Subcutaneous adipose tissue (tissue), 4 donors: ENCODE results near the gene SENP3. TPM values are rescaled to one million over a fixed set of nuclear protein-coding genes. Genes with fewer than 3 reads are reported as not detected.

Source experiments
- total RNA-seq, 4 donors: library from RNA; depleted of rRNA; stranded (reverse); fragments of >200 nt; gene quantifications; one replicate each; pipeline ENCODE4 v1.1.0, GENCODE V29; 2016
- TF ChIP-seq, protein P1 (sequence below): fragments of 450-650 bp; IDR thresholded peaks from one replicate; pipeline ENCODE4 v1.5.1; 2016; ENCODE audit warnings: low read depth, mild to moderate bottlenecking, control low read depth, antibody characterized with exemption, moderate library complexity

SENP3 gene
- total RNA-seq, 4 donors from 2014 or later: 41.6 to 64.7 (median 56.8) TPM

DNA sequence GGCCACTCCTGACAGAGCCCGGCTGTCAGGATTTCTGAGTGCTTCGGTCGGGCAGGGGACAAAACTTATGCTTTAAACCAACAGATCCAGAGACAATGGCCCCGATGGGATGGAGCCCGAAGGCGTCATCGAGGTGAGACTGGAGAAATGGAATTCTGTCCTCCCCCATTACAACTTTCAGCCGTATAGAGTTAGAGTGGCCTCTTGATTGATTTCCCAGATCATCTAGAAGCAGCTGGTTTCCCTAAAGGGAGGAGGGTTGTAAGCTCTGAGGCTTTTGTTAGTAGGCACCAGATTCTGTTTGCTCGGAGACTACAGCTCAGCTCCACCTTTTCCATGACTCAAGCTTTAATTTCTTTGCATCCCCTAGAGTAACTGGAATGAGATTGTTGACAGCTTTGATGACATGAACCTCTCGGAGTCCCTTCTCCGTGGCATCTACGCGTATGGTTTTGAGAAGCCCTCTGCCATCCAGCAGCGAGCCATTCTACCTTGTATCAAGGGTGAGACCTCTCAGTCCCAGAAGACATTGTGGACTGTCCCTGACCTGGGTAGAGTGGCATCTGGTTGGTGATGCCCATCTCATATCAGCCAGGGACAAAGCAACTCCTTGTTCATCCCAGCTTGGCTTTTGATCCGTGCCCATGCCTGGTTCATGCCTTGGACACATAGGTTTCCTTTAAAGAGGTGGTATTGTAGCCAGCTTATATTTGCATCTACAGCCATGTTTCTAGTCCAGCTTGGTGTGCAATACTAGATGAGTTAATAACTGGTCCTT, 12.6 kb downstream of the SENP3 start:
- TF ChIP-seq, protein P1, sequence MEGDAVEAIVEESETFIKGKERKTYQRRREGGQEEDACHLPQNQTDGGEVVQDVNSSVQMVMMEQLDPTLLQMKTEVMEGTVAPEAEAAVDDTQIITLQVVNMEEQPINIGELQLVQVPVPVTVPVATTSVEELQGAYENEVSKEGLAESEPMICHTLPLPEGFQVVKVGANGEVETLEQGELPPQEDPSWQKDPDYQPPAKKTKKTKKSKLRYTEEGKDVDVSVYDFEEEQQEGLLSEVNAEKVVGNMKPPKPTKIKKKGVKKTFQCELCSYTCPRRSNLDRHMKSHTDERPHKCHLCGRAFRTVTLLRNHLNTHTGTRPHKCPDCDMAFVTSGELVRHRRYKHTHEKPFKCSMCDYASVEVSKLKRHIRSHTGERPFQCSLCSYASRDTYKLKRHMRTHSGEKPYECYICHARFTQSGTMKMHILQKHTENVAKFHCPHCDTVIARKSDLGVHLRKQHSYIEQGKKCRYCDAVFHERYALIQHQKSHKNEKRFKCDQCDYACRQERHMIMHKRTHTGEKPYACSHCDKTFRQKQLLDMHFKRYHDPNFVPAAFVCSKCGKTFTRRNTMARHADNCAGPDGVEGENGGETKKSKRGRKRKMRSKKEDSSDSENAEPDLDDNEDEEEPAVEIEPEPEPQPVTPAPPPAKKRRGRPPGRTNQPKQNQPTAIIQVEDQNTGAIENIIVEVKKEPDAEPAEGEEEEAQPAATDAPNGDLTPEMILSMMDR: no peak

DNA sequence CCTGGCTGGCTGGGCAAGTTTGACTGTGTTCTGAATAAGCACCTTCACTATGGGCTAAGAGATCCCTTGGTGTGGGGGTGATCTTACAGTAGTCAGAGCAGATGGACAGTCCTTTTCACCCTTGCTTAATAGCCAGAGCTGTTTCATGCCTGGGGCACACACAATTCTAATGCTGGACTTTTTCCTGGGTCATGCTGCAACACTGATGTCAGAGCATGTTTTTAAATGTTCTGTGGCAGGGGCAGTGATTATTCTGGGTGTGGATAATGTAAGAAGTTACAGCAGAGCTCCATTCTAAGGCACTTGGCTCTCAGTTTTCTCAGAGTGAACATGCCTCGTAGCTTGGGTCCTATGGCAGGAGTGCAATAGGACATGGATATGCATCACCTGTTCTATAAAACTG, 13.8 kb downstream of the SENP3 start:
- TF ChIP-seq, protein P1: no peak

DNA sequence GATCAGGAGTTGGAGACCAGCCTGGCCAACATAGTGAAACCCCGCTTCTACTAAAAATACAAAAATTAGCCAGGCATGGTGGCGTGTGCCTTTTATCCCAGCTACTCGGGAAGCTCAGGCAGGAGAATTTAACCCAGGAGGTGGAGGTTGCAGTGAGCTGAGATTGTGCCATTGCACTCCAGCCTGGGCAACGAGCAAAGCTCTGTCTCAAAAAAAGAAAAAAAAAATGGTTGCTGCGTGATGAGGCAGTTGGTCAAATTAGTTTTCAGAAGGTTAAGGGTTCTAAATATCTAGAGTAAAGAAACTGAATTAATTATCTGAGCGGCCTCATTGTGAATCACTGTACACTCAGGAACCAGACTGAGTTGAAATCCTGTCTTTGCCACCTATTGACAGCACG, 14.2 kb downstream of the SENP3 start:
- TF ChIP-seq, protein P1: no peak

DNA sequence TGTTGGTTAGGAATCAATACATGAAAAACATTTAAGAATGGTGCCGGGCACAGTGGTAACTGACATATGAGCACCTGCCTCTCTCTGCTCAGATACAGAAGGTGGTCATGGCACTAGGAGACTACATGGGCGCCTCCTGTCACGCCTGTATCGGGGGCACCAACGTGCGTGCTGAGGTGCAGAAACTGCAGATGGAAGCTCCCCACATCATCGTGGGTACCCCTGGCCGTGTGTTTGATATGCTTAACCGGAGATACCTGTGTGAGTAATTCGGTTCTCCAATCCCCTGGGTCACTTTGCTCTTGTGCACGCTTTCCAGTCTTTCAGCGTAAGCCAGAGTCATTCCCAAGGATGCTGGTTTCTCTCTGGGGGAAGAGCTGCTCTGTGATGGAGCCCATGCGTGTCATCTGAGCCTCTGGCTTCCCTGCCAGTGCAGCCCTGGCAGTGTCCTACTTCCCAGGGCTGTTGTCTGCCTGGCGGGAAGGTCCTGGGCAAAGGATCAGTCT, 14.8 kb downstream of the SENP3 start:
- TF ChIP-seq, protein P1: no peak

DNA sequence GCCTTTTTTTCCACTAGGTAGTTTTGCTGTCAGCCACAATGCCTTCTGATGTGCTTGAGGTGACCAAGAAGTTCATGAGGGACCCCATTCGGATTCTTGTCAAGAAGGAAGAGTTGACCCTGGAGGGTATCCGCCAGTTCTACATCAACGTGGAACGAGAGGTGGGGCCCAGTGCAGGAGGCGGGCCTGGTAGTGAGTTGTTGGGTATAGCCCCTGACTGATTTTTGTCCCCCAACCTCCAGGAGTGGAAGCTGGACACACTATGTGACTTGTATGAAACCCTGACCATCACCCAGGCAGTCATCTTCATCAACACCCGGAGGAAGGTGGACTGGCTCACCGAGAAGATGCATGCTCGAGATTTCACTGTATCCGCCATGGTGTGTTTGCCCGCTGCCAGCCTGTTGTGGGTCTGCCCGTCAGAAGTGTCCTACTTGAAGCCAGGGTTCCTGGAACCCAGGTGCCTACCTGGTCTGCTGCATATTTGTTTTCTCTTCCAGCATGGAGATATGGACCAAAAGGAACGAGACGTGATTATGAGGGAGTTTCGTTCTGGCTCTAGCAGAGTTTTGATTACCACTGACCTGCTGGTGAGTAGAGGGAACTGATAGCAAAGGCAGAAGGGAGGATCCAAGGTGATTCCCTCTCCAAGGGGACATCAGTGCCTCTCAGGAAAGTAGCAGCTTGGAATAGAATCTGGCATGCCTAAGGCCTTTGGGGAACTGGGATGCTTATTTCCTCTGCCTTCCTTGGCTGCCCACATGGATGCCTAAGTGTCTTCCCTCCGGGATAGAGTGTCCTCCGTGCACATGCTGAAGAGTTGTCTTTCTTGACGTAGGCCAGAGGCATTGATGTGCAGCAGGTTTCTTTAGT, 15.8 kb downstream of the SENP3 start:
- TF ChIP-seq, protein P1: no peak

DNA sequence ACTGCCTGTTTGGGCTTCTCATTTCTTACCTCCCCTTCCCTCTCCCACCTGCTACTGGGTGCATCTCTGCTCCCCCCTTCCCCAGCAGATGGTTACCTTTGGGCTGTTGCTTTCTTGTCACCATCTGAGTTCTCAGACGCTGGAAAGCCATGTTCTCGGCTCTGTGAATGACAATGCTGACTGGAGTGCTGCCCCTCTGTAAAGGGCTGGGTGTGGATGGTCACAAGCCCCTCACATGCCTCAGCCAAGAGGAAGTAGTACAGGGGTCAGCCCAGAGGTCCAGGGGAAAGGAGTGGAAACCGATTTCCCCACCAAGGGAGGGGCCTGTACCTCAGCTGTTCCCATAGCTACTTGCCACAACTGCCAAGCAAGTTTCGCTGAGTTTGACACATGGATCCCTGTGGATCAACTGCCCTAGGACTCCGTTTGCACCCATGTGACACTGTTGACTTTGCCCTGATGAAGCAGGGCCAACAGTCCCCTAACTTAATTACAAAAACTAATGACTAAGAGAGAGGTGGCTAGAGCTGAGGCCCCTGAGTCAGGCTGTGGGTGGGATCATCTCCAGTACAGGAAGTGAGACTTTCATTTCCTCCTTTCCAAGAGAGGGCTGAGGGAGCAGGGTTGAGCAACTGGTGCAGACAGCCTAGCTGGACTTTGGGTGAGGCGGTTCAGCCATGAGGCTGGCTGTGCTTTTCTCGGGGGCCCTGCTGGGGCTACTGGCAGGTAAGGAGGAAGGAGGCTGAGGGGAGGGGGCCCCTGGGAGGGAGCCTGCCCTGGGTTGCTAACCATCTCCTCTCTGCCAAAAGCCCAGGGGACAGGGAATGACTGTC, 17.5 kb downstream of the SENP3 start, which contains the start of gene CD68:
Gene CD68 (plus strand): TSS at position 638 of the 833 bp plus-strand sequence. CDS start 40 bp downstream, at position 678.
- TF ChIP-seq, protein P1: no peak
